CD4-positive, alpha-beta T cell treated with Interleukin-4 for 4 hours (primary cell): Measurements from ENCODE around the gene KRCC1.
"Not testable (repeated sequence)": the region's sequence is repeated elsewhere in the genome, so short reads cannot be mapped to it uniquely, and the experiment has no call there.

Source experiments
- DNase-seq: peaks from one replicate; pipeline ENCODE4 v3.0.0-alpha.2; 2020

The KRCC1 gene

DNA sequence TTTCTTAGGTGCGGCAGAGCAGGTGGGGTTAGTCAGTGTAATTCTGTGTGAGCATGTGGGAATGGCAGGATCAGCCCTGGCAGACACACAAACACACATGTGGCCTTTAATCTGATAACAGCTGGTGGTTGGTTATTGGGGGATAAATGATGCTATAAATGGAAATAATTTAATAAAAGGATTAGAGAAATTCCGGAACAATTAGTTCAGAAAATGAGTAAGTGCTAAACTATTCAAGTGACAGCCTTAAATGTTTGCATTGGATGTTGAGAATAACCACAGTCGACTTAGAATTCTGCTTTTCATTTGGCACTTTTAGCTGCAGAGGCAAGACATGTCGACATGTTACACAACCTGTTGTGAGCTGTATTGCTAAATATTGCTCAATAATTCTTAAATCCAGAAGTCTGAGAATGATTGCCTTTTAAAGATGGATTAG is 19.3 kb upstream of the KRCC1 start:
- DNase-seq = no peak

DNA sequence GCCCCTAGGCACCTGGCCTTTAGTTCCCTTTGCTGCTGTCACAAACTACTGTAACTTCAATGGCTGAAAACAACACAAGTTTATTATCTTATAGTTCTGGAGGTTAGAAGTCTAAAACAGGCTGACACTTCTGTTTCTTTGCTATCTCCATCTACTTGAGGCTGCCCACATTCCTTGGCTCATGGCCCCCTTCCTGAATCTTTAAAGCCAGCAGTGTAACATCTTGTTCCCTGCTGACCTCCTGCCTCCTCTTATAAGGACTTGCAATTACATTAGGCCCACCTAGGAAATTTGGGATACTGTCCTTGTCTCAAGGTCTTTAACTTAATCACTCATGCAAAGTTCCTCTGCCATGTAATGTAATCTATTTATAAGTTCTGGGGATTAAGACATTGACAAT is 18.6 kb upstream of the KRCC1 start:
- no peak for DNase-seq

DNA sequence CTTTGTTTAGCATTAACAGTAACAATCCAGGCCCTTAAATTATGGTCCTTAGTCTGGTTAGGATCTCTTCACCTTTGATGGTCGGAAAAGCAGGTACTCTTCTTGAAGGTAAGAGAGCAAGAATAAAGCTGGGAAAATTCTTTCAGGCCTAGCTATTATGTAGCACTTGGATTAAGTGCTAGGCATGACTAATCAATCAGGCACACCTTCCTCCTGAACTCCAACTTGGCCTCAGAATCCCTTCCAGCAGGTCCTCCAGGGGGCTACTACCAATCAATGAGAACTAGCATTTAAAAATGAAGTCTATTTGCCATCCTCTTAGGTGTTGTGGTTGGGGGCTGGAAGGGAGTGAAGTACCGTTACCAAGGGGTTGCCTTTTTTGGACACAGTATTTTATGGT is 15.8 kb upstream of the KRCC1 start:
- DNase-seq = no peak

DNA sequence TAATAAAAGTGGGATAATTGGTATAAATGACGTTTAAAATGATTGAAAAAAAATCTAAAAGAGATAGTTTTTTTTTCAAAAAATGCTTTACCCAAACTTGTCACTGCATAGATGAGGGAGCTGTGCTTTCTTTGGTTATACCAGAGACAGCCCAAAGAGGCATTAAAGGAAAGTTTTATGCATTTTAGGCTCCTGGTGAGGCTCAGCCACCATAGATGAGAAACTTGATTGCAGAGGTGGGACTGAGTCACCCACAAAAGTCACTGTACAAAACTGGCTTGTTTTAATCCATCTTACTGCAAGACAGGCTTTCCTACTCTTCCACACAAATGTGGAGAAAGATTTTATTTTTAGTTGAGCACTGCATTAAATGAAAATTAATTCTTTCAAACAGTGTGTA is 14.5 kb upstream of the KRCC1 start:
- no peak for DNase-seq

DNA sequence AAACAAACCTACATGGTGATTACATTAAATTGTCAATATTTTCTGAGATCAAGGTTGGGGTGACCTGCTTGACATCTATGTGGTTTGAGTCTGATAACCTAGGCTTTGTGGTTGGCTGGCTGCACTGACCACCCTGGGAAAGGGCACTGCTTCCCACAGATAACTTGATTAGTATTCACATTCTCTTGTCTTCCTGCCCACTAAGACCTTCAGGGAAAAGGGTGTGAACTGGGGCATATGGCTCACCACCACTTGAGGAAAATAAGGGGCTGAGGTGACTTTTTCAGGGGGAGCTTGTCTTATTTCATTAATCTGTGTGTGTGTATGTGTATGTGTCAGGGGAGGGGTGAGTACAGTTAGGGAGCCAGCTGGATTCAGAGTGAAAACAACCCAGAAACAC is 13.5 kb upstream of the KRCC1 start:
- DNase-seq = no peak

DNA sequence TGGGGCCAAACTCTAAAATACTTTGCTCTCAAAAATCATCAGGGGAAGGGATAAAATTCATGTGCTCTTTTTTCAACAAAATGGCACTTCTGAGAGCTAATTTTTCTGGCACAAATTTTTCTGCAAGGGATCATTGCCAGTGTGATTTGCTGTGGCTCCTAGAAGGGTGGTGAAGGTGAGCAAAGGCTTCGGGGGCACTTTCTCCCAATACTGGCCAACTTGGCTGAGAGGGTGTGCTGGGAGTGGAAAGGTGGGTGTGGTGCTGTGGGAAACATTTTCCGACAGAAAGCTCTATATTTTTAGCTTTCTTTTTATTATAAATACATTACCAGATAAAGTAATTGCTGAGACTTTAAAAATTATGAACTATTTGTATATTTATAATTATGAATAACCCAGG is 12.5 kb upstream of the KRCC1 start:
- DNase-seq = no peak

DNA sequence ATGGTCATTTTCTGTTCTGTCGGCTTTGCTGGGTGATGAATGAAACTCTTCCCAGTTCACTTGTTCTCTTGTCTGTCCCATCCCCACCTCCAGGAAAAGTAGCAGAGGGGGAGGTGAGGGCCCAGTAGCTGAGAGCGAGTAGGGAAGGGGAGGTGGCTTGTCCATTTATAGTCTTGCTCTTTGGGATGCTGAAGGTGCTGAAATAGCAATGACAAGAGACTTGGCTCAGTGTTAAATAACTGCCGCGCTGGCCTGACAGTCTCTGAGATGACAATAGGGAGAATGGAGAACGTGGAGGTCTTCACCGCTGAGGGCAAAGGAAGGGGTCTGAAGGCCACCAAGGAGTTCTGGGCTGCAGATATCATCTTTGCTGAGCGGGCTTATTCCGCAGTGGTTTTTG is 12.0 kb upstream of the KRCC1 start, which contains the start of gene SMYD1:
Gene SMYD1 (plus strand): TSS at position 228 of the 400 bp plus-strand sequence. CDS start 40 bp downstream, at position 268.
- no peak for DNase-seq

DNA sequence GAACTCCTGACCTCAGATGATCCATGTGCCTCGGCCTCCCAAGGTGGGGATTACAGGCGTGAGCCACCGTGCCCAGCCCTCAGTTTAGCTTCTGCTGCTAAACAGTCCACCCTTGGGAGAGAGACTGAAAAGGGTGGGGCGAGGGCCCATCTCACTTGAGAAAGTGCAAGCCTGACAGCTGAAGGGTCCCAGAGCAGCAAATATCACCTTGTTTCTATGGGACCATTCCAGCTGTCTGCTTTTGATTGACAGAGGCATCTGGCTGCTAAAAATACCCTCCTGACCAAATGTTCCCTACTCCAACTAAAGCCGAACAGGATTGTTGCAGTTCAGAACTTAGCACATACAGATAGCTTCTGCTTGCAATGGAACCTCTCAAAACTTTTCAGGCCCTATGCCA is 11.6 kb upstream of the KRCC1 start:
- no peak for DNase-seq

DNA sequence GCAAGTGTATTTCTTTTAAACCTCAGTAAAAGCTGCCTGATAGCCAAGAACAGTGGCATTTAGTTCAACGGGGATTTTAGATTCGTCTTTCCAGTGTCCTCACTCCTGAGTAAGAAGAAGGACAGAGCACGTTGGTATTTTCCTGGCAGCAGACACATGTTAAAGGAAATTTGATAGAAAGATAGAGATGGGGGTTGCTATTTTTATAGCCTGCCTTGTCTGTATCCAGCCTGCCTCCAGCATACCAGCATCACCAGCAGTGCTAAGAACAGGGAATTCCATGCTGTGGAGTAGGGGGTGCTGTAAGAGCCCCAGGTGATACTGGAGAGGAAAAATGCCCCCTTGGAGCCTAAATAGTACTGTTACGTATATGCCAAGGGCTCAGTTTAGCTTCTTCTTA is 11.0 kb upstream of the KRCC1 start:
- no peak for DNase-seq

DNA sequence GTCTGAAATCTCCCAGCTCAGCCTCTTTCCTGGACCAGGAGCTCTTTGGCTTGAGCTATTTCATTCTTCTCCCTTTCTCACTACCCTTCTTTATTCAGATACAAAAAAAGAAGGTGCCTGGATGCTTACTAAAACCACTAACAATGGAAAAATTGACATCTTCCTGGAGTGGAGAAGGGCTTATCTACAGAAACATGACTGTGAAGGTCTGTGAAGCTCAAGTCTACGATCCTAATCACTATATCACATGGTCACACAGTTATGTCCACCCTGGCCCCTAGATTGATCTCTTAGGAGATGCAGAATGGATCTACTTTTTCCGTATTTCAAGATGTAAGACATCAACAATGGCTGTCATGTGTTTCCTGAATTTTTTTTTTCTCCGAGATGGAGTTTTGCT is 5.7 kb upstream of the KRCC1 start:
- DNase-seq = no peak

DNA sequence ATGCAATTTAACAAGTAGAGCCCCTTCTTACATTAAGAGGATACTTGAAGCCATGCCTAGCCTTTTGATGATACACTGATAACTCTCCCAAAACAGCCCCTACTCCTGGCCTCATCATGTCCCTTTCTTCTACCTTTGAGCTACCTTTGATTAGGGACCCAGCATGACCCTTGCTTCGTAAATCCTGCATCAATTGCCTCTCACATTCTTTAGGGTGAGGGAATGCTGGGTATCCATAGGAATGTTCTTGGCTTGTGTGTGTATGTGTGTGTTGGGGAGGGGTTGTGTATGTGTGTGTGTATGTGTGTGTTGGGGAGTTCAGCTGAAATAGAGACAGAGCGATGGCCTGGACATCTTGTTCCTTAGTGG is 5.3 kb upstream of the KRCC1 start:
- DNase-seq = no peak

DNA sequence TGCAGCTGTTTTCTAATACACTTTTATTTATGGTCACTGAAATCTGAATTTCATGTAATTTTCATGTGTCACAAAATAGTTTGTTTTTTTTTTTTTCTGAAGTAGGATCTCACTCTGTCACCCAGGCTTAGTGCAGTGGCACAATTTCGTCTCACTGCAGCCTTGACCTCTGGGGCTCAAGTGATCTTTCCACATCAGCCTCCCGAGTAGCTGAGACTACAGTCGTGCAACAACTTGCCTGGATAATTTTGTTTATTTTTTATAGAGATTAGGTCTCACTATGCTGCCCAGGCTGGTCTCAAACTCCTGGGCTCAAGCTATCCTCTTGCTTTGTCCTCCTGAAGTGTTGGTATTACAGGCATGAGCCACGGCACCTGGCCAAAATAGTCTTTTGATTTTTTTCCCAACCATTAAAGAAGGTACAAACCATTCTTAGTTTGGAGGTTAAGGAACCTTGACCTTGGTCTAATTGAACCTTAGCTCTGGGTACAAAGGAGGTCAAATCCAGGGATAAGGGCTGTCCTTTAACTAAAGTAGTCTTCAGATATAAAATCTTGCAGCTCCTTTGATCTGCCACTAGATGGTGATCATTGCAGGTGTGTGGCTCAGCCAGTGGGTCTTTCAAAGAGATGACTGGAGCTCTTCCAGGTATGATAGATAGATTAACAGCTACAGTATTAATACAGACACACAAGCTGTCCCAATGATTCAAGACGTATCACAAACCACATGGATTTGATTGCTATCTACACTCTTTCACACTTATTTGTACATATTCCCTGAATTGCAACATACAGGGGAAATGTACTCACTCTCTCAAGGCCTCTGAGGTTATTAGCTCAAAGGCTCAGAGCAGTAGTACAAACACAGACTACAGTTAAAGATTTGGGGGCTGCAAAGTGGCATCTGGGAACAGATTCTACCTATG is 4.7 kb upstream of the KRCC1 start:
- peak; percentile 59 for DNase-seq

DNA sequence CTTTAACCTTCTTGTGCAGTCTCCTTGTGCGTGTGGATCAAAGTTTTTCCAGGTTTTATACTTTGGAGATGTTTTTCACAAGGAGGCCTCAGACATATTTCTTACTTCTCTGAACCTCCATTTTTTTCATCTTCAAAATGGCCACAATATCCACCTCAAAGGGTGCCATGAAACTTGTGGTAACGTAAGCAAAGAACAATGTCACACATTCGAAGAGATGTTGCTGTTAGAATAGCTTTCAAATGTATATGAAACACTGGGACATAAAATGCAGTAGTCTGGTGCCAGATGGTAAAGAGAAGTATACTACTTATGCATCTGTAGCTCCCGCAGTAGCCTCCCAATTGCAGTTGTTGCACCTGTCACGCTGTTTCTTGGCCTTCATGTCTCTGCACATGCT is 2.6 kb upstream of the KRCC1 start:
- no peak for DNase-seq

DNA sequence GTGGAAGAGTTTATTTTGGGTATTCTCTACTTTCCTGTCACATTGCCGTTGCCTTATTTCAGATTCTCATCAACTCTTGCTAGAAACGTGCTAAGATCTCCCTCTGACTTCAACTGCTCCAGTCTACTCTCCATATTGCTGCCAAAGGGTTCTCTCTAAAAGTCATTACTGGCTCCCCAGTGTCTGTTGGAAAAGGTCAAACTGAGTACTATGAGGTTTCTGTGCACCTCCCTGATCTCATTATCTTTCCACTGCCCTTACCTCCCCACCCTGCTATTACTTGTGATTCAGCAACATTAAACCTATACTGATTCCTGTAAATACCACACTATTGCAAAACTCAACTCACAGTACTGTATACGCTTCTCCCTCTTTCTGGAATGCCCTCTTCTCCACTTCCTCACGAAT is 1.9 kb upstream of the KRCC1 start:
- DNase-seq = no peak

DNA sequence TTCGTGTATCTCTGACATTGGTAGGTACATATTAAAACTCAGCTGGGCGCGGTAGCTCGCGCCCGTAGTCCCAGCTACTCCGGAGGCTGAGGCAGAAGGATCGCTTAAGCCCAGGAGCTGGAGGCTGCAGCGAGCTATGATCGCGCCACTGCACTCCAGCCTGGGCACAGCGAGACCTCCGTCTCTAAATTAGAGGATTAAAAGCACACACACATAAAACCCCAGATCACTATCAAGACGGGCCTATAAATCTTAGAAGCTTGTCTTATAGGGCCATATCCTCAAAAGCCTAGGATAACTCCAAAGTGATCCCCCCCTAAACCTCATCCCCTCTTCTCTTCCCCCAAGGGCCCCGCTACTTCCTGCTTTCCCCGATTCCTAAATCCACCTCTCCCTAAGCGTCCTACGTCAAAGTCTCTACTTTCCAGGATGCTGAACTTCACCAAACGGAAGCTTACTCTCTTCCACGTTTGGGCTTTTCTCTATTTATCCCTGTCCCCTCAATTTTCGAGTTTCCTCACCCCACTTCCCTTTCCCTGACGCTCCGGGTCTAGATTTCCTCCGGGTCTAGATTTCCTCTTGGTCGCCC is 707 bp downstream of the KRCC1 start:
- no peak for DNase-seq

DNA sequence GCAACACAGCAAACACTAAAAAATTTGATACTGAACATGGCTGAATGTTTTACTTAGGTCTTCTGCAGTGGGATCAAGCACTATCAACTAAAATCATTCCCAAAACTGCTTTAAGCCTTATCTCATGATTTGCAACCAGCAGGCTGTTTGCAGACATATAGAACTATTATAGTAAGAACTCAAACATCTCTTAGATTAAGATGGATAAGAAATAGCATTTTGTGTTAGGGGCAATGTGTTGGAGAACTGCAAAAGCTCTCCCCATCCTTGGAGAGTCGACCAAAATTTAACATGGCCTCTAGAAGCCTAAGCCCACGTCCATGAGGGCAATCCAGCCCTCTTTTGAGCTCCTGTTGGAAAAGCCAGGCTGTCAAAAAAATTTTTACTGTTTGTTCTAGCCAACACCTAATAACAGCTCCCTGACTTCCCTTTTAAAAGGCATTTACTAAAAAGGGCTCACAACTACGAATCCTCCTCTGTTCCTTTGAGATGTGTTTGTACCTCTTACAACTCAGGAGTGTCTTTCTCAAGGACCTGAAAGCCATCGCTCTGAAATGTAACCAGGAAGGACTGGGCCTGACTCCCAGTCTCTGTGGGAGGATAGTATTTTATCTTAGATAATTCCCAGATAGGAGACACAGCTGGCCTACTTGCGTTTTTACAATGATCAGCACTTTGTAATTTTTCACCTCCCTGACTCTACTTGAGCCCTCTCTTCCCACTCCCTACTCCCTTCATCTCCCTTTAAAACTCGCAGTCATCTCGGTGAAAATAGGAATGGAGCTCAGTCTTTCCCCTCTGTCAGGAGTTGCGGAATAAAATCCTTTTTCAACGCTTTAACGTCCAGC is 1.4 kb downstream of the KRCC1 start:
- no peak for DNase-seq

DNA sequence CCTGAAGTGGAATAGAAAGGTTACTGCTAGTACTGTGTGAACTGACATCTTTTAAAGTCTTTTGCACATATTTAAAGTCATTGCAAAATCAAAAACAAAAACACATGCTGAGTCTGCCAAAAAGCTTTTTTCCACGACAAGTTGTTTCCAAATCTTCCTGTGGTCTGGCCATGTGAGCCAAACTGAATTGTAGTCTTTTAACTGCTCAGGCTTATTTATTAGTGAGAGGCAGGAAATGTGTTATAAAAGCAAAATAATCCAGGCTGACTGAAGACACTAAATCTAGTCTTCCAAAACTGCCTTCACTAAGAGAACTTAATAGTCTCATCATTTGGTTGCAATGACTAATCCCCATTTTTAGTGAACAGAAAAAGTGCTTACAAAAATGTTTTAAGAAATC is 2.3 kb downstream of the KRCC1 start:
- DNase-seq = no peak

DNA sequence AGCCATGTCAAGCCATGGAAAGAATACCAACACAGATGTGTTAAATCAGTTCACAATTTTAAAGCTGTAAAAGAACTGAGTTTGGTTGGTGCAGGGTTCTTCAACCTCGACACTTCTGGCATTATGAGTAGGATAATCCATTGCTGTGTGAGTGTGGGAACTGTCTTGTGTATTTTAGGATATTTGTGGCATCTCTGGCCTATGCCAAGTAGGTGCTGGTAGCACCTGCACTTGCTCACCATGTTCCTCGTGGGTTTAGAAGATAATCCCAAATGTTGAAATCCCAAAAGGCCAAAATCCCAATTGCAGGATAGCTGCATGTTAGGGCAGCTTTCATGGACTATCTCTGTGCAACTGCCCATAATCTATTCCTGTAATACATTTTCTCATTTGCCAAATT is 3.8 kb downstream of the KRCC1 start:
- no peak for DNase-seq

DNA sequence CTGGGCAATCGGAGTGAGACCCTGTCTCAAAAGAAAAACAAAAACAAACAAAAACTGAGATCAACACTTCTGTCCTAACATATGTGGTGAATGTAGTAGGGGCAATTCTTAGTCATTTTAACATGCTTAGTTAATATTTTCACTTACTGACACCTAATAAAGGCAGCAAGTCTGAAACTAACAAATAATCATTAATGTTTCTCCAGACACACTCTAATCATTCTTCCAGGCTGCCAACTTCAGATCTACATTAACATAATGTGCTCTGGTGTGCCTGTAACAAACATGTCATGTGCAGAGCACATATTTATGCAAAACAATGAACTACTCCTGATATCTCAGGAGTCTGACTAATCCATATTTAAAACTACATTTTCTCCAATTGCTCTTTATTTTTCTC is 6.0 kb downstream of the KRCC1 start:
- no peak for DNase-seq

DNA sequence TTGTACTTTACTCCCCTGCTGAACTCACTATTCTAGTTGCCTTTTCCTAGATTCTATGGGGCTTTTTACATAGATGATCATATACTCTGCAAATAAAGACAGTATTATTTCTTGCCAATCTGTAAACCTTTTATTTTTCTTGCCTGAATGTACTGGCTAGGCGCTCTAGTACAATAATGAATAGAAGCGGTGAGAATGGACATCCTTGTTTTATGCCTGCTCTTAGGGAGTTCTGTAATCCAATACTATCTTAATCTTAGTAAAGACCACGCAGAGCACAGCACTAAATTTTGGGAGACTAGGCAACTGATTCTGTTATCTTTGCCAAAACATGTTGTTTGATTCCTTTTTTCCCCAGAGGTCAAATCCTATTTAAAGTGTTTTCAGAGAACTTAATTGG is 7.0 kb downstream of the KRCC1 start:
- no peak for DNase-seq

DNA sequence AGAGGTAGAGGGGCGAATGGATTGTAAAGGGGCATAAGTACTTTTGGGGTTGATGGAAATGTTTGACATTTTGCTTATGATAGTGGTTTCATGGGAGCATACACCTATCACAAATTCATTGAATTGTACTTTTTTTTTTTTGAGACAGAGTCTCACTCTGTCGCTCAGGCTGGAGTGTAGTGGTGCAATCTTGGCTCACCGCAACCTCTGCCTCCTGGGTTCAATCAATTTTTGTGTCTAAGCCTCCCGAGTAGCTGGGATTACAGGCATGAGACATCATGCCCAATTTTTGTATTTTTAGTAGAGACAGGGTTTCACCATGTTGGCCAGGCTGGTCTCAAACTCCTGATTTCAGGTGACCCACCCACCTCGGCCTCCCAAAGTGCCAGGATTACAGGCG is 10.0 kb downstream of the KRCC1 start:
- DNase-seq = not testable (repeated sequence)

DNA sequence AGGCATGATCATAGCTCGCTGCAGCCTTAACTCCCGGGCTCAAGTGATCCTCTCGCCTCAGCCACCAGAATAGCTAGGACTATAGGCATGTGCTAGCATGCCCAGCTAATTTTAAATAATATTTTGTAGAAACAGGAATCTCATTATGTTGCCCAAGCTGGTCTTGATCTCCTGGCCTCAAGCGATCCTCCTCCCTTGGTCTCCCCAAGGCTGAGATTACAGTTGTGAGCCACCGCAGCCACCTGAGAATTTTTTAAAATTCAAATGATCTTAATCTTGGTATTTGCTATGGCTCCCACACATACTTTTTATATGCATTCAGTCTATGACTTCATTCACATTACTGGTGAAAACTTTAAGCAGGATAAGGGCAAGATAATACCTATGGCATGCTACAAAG is 13.1 kb downstream of the KRCC1 start:
- DNase-seq = no peak

DNA sequence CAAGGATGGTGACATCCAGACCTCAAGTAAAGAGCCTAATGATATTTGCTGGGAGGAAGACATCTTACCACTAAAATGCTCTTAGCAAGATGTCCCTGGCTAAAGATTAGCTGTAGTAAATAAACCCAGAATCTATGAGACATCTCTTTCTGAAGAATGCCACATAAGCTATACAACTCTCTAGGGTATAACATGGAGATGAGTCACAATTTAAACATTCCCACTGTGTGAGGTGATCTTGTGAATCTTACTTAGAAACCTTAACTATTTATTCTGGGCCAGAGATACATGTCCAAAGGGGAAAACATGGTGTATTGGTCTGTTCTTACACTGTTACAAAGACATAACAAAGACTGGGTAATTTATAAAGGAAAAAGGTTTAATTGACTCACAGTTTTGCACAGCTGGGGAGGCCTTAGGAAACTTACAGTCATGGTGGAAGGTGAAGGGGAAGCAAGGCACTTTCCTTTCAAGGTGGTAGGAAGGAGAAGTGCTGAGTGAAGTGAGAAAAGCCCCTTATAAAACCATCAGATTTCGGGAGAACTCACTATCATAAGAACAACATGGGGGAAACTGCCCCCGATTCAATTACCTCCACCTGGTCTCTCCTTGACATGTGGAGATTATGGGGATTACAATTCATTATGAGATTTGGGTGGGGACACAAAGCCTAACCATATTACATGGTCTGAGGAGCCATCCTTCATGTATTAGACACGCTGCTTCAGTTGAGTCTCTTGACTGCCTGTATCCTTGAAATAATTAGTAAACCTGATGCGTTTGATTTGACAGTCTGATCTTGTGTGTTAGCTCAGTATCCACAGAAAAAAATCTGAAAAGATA is 17.1 kb downstream of the KRCC1 start:
- no peak for DNase-seq
